K562 (cell line): Measurements from ENCODE around the gene ITGB2. TPM values are rescaled to one million over a fixed set of nuclear protein-coding genes. Genes with fewer than 3 reads are reported as not detected.

Source experiments
- ATAC-seq: fragments of 200-7000 bp; cut with Tn5 transposase; 3 replicates; pipeline ENCODE4 v1.9.1; 2020; ENCODE audit warnings: moderate library complexity
- BruUV-seq: library from RNA; stranded (reverse); fragments of 400-500 nt; replicated peaks from 2 replicates; lab custom pipeline; 2021; lab: Mats Ljungman, UMichigan
- CTCF ChIA-PET: fragments of 300-600 bp; formaldehyde crosslinking; extraction: SDS; loops from one replicate; lab custom pipeline; 2021; ENCODE audit warnings: low intra/inter-chr PET ratio; lab: Yijun Ruan, JAX
- POLR2A ChIA-PET: fragments of 300-600, 350-650 bp; sonication (Branson Sonifier 250); formaldehyde crosslinking; extraction: SDS; loops from one replicate; lab custom pipeline; 2021; ENCODE audit warnings: antibody characterized with exemption, inconsistent platforms; lab: Yijun Ruan, JAX
- DNase-seq, 4 experiments: peaks; one replicate each; pipeline versions ENCODE4 v3.0.0 to v3.0.0-alpha.2; 2011 to 2018; ENCODE audit warnings: low spot score in 3 of 4, mixed read lengths in 3 of 4; ENCODE audit errors: extremely low read depth in 1 of 4
- FAIRE-seq: peaks from 2 replicates; lab custom pipeline; 2011; peaks lifted over from hg19 to GRCh38; lab: Jason Lieb, UNC
- H2AFZ ChIP-seq: 2 replicates; pipeline ENCODE4 v1.6.0; 2011; ENCODE audit warnings: low read depth, low read length, control low read depth, inconsistent platforms
- H3K27ac ChIP-seq: fragments of 200-600 bp; 3 replicates; pipeline ENCODE4 v1.8.0; 2011; ENCODE audit warnings: low read depth, mild to moderate bottlenecking, control low read depth, inconsistent platforms, low read length, moderate library complexity, mixed read lengths; ENCODE audit errors: extremely low read depth
- H3K27me3 ChIP-seq, 2 experiments: fragments of 300-600 bp in 1 of 2; 2 replicates in 1 of 2; 3 replicates in 1 of 2; pipeline versions ENCODE4 v1.6.0 to v1.8.0; 2011; ENCODE audit warnings: inconsistent platforms in 2 of 2, low read length in 2 of 2, mild to moderate bottlenecking in 1 of 2, mixed read lengths in 1 of 2, moderate library complexity in 1 of 2; ENCODE audit not compliant: control insufficient read depth in 2 of 2, insufficient read depth in 2 of 2
- H3K36me3 ChIP-seq: fragments of 300-600 bp; 3 replicates; pipeline ENCODE4 v1.8.0; 2011; ENCODE audit warnings: mild to moderate bottlenecking, low read length, inconsistent platforms; ENCODE audit not compliant: control insufficient read depth, insufficient read depth
- H3K4me1 ChIP-seq, 2 experiments: fragments of 200-600 bp in 1 of 2; replicated peaks in 1 of 2; 2 replicates in 1 of 2; 3 replicates in 1 of 2; pipeline versions ENCODE4 v1.5.1 to v1.8.0; 2011; ENCODE audit warnings: inconsistent platforms in 2 of 2, low read length in 2 of 2, mild to moderate bottlenecking in 1 of 2, mixed read lengths in 1 of 2, moderate library complexity in 1 of 2; ENCODE audit not compliant: control insufficient read depth in 2 of 2, insufficient read depth in 2 of 2
- H3K4me2 ChIP-seq: 2 replicates; pipeline ENCODE4 v1.6.1; 2011; ENCODE audit warnings: low read length, control low read depth, inconsistent platforms, mixed read lengths; ENCODE audit not compliant: insufficient read depth
- H3K4me3 ChIP-seq: fragments of 200-600 bp; sonication (generic), shearing (Covaris generic); 2 replicates; pipeline ENCODE4 v1.5.1; 2016; ENCODE audit warnings: control low read depth, inconsistent platforms
- H3K79me2 ChIP-seq: fragments of 200-600 bp; 3 replicates; pipeline ENCODE4 v1.8.0; 2011; ENCODE audit warnings: low read length, inconsistent platforms; ENCODE audit not compliant: control insufficient read depth, insufficient read depth
- H3K9ac ChIP-seq, 2 experiments: 2 replicates each; pipeline versions ENCODE4 v1.6.0 to v1.6.1; 2011; ENCODE audit warnings: low read depth in 2 of 2, low read length in 2 of 2, control low read depth in 1 of 2, inconsistent platforms in 1 of 2, mild to moderate bottlenecking in 1 of 2, mixed read lengths in 1 of 2; ENCODE audit not compliant: insufficient read depth in 1 of 2
- H3K9me1 ChIP-seq: one replicate; pipeline ENCODE4 v1.6.0; 2011; ENCODE audit warnings: inconsistent platforms, mild to moderate bottlenecking, low read length, moderate library complexity; ENCODE audit not compliant: control insufficient read depth, insufficient read depth
- H3K9me3 ChIP-seq: replicated peaks from 2 replicates; pipeline ENCODE4 v1.5.1; 2011; ENCODE audit warnings: low read depth, low read length, inconsistent platforms; ENCODE audit not compliant: control insufficient read depth, insufficient read depth
- H4K20me1 ChIP-seq: replicated peaks from 2 replicates; pipeline ENCODE4 v1.6.1; 2011; ENCODE audit warnings: low read length, inconsistent platforms, mixed read lengths; ENCODE audit not compliant: control insufficient read depth, insufficient read depth
- CREB1 ChIP-seq, 2 experiments: sonication (generic) in 1 of 2; formaldehyde crosslinking in 1 of 2; IDR thresholded peaks; 2 replicates each; pipeline versions ENCODE4 v1.6.1 to v1.8.0; 2012 to 2022; ENCODE audit warnings: inconsistent platforms in 1 of 2, mild to moderate bottlenecking in 1 of 2, missing genetic modification reagents in 1 of 2, moderate library complexity in 1 of 2
- HNRNPL ChIP-seq: fragments of 200-400 bp; formaldehyde crosslinking; IDR thresholded peaks from 2 replicates; pipeline ENCODE4 v1.6.1; 2017; ENCODE audit warnings: low read depth, mild to moderate bottlenecking, low read length
- NCOR1 ChIP-seq: fragments of 450-650 bp; IDR thresholded peaks from 2 replicates; pipeline ENCODE4 v1.6.1; 2016; ENCODE audit warnings: mild to moderate bottlenecking, moderate library complexity
- RBFOX2 ChIP-seq: fragments of 200-400 bp; formaldehyde crosslinking; IDR thresholded peaks from 2 replicates; pipeline ENCODE4 v1.6.1; 2017; ENCODE audit warnings: low read depth, mild to moderate bottlenecking, low read length, moderate library complexity
- WGBS: fragments of 100-300 bp; shearing (Covaris generic); methylation state at CpG from one replicate; pipeline ENCODE4 v1.1.6; 2016; ENCODE audit warnings: low coverage, mixed read lengths; ENCODE audit not compliant: insufficient coverage; ENCODE audit errors: missing lambda C conversion rate; 5-methylcytosine and 5-hydroxymethylcytosine counted together
- in situ Hi-C: fragments of 300-500 bp; cut with MboI; formaldehyde crosslinking; loops from 4 replicates; pipeline ENCODE4 v1.15.0; 2018; ENCODE audit warnings: inconsistent platforms, mixed read lengths
- intact Hi-C: fragments of 100-400 bp; cut with micrococcal nuclease; formaldehyde crosslinking; loops from 2 replicates; pipeline ENCODE4 v1.14.2; 2022
- polyA plus RNA-seq, 8 experiments: library from polyadenylated mRNA; depleted of rRNA in 4 of 8; stranded (reverse) in 5 of 8; unstranded in 3 of 8; fragments of >200 nt; fragmentation: Nextera tagmentation in 2 of 8; fragmentation: Illumina TruSeq in 1 of 8; extraction: Ambion mirVana in 2 of 8; extraction: Trizol in 1 of 8; gene quantifications; 2 replicates each; pipeline versions ENCODE4 v1.2.1 to v1.2.3, GENCODE V29; 2011 to 2014; ENCODE audit warnings: inconsistent platforms in 1 of 8, missing spikeins in 1 of 8
- total RNA-seq, 7 experiments: library from RNA; depleted of rRNA in 6 of 7; stranded (reverse); fragments of >200 nt in 6 of 7; fragmentation: Illumina TruSeq in 2 of 7; extraction: Trizol in 2 of 7; gene quantifications; 2 replicates each; pipeline versions ENCODE4 v1.2.1 to v1.2.3, GENCODE V29; 2011 to 2021; ENCODE audit warnings: low replicate concordance in 1 of 7
- TF ChIP-seq, protein P1 (sequence below): sonication (generic); formaldehyde crosslinking; IDR thresholded peaks from 2 replicates; pipeline ENCODE4 v1.9.0; 2022; ENCODE audit warnings: mild to moderate bottlenecking, missing genetic modification reagents
- TF ChIP-seq, protein P2 (sequence below): sonication (generic); formaldehyde crosslinking; IDR thresholded peaks from 2 replicates; pipeline ENCODE4 v1.8.1; 2023; ENCODE audit warnings: mild to moderate bottlenecking, missing genetic modification reagents

Gene ITGB2
- total and polyA plus RNA-seq, 9 of the 15 experiments (the other 6 are each of a cell fraction or from before 2014, with no cell fraction given): 0.07 to 1.3 (median 0.51) TPM; not detected in 2

DNA sequence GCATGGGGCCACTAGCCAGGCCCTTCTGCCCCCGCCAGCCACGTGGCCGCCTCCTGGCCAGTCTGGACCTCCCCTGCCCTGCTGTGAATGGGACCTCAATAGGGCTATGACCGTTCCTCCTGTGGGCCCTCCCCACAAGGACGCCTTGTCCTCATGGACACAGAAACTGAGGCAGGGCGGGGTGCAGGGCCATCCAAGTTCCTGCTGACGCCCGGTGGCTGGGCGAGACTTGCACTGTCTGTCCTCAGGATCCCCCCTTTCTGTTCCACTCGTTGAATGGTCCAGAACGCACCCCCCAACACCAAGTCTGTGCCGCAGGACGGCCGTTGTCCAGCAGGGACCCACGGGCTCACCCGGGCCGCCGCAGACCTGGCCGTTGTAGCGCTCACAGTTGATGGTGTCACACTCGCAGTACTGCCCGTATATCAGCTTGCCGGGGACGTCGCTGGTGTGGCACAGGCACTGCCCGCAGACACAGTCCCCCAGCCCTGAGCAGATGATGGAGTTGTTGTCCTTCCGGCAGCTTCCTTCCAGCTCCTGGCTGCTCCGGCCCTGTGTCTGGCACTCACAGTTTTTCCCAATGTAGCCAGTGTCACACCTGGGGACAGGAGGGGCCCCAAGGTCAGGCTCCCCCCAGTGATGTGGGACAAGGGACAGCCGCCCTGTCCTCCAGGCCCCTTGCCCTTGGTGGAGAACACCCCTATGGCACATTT is 30.9 kb downstream of the ITGB2 start:
- ChIA-PET POLR2A (interaction anchor here (0.7 kb wide), 1 partner anchor 30 kb away, joined by 4 read pairs; no protein-coding TSS in a partner anchor), CTCF (interaction anchor here (0.6 kb wide), 1 partner anchor 211 kb away, joined by 3 read pairs; no protein-coding TSS in a partner anchor)
- H3K9me1 ChIP-seq: peaks cover 3% of the 10 kb centered on the region
- no peak for FAIRE-seq
- no peak overlapping the region for H2AFZ ChIP-seq
- no peaks in the 10 kb centered on the region for H3K79me2 ChIP-seq
- no peak overlapping the region for H3K4me3 ChIP-seq
- no peak overlapping the region for H3K27ac ChIP-seq
- peaks cover 0 to 67% of the 10 kb centered on the region in 2 experiments; a peak in 2 of 5 replicates for H3K4me1 ChIP-seq
- 24% methylated on average over 27 of the region's 29 CpGs for WGBS
- intact Hi-C loops: no loop called here
- H3K9ac ChIP-seq: no peak overlapping the region; a peak in 1 of 4 replicates
- BruUV-seq: no TSS peak
- in situ Hi-C loops: no loop called here
- no peak overlapping the region for H3K4me2 ChIP-seq
- peaks cover 32 to 83% of the 10 kb centered on the region in 2 experiments; a peak in 4 of 5 replicates for H3K27me3 ChIP-seq
- DNase-seq: no peak
- no peaks in the 10 kb centered on the region for H3K36me3 ChIP-seq
- ATAC-seq: no peak
- TF ChIP-seq HNRNPL: 0 out of 2 replicates have a peak, but pooled peaks have one; percentile 4
- no peak for TF ChIP-seq CREB1 (IDR thresholded peaks at IDR 0.05)
- no peak for TF ChIP-seq CREB1 (CRISPR knock-in tag; IDR thresholded peaks at IDR 0.05)
- TF ChIP-seq NCOR1: no peak
- TF ChIP-seq, protein P1, sequence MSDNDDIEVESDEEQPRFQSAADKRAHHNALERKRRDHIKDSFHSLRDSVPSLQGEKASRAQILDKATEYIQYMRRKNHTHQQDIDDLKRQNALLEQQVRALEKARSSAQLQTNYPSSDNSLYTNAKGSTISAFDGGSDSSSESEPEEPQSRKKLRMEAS (CRISPR knock-in tag): 0 out of 2 replicates have a peak, but pooled peaks have one; percentile 10
- TF ChIP-seq, protein P2, sequence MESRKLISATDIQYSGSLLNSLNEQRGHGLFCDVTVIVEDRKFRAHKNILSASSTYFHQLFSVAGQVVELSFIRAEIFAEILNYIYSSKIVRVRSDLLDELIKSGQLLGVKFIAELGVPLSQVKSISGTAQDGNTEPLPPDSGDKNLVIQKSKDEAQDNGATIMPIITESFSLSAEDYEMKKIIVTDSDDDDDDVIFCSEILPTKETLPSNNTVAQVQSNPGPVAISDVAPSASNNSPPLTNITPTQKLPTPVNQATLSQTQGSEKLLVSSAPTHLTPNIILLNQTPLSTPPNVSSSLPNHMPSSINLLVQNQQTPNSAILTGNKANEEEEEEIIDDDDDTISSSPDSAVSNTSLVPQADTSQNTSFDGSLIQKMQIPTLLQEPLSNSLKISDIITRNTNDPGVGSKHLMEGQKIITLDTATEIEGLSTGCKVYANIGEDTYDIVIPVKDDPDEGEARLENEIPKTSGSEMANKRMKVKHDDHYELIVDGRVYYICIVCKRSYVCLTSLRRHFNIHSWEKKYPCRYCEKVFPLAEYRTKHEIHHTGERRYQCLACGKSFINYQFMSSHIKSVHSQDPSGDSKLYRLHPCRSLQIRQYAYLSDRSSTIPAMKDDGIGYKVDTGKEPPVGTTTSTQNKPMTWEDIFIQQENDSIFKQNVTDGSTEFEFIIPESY: peak; percentile 85
- TF ChIP-seq RBFOX2: 0 out of 2 replicates have a peak, but pooled peaks have one; percentile 11
- no peaks in the 10 kb centered on the region for H3K9me3 ChIP-seq
- peaks cover 24% of the 10 kb centered on the region for H4K20me1 ChIP-seq
